Left lobe of liver (tissue), 2 donors: ENCODE measurements around the gene EEF1AKMT4. TPM values are rescaled to one million over a fixed set of nuclear protein-coding genes. Genes with fewer than 3 reads are reported as not detected.
"Not testable (repeated sequence)": the region's sequence is repeated elsewhere in the genome, so short reads cannot be mapped to it uniquely, and the experiment has no call there.

Experiments
- ATAC-seq: fragments of 200-7000 bp; cut with Tn5 transposase; one replicate; pipeline ENCODE4 v1.9.1; 2020; ENCODE audit warnings: mild to moderate bottlenecking, moderate library complexity
- DNase-seq: peaks from one replicate; pipeline ENCODE4 v3.0.0-alpha.2; 2020; ENCODE audit warnings: low spot score
- total RNA-seq: library from RNA; stranded (reverse); gene quantifications from one replicate; pipeline ENCODE4 v1.2.1, GENCODE V29; 2021
- donor health status: DM: no; HTN: no; CAD: no; lungs with moderate emphysema.
- donor health status: DM: no; HTN: yes; CAD: no.

The EEF1AKMT4 gene
- total RNA-seq, 1 donor from 2014 or later = 7.0 TPM

DNA sequence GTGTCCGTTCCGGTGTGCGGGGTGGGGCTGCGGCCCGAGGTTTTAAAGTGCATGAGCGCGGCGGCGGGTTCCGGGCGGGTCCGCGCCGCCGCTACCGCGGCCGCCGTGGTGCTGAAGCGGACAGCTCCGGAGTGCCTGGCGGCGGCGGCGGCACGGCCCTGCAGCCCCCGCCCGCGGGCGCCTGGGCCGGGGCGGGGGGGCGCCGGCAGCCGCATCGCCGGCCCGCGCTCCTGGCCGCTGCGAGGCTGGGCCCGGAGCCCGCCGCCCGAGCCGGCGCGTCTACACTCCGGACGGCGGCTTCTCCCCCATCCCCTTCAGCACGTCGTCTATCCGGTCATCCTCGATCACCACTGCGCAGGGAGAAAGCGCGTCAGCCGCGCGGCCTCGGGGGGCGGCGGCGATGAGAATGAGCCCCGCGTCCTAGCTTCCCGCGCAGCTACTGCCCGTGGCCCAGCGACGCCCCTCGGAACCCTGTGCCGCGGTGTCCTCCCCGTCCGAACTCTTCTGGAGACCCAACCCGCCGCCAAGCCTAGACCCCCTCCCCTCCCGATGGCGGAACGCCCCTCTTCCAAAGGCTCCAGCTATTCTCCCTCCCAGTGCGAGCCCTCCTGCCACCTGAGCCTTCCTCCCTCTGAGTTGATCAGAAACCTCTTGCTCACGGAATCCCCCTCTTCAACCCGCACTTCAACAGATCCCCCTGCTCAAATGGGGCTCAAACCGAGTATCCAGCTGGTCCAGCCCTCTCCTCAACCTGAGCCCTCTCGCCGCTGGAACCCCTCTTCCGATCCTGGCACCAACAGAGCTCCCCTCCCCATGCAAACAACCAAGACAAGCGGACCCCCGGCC, 10.6 kb downstream of the EEF1AKMT4 start:
- ATAC-seq = peak; percentile 54
- DNase-seq = no peak

DNA sequence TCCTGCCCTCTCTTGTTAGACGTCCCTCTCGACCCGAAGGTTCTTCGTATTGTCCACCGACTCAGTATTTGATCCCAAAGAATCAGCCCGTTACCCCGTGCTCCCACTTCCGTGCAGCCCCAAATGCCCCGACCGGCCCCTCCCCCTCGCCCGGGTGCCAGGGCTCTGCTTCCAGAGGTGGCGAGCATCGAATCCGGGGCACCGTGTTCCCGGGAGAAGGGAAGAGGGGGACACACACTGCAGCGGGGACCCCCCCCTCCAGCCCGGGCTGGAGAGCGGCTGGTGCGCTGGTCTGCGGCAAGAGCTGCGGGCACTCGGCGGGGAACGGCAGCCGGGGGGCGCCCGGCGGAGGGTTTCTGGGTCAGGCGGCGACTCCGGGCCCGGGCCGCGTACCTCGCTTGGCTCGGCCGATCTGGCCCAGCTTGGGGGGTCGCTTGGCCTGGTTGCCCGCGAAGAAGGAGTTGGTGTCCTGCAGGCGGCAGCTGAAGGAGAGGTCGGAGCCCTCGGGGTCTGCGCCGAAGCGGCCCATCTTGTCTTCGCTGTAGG, 11.3 kb downstream of the EEF1AKMT4 start:
- DNase-seq = no peak
- no peak for ATAC-seq

DNA sequence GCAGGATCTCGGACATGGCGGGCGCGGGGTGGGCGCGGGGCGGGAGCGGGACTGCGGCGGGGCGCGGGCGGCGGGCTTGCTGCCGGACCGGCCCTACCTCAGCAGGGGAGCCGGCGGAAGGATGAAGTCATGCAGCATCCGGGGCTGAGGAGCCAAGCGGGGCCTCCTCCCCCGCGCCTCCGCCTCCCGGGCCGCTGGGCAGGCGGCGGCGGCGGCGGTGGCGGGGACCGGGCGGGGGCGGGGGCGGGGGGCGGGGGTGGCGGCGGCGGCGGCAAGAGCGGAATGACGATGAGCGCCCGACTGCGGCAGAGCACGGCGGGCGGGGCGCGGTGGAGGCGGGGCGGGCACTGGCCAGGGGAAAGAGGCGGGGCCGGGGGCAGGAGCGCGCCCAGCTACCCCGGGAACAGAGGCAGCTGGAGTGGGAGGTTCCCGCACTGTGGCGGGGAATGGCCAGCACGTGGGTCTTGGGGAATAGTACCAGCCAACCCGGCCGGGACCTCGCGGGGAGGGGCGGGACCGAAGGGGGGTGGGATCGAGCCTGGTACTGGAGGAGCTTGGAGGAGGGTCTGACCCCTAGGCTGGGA, 11.9 kb downstream of the EEF1AKMT4 start, which contains the start of gene CAMK2N2:
Gene CAMK2N2 (minus strand): TSS at position 284 of the 584 bp plus-strand sequence. CDS start 268 bp downstream, at position 16.
- peak; percentile 88 for DNase-seq
- peak; percentile 87 for ATAC-seq

DNA sequence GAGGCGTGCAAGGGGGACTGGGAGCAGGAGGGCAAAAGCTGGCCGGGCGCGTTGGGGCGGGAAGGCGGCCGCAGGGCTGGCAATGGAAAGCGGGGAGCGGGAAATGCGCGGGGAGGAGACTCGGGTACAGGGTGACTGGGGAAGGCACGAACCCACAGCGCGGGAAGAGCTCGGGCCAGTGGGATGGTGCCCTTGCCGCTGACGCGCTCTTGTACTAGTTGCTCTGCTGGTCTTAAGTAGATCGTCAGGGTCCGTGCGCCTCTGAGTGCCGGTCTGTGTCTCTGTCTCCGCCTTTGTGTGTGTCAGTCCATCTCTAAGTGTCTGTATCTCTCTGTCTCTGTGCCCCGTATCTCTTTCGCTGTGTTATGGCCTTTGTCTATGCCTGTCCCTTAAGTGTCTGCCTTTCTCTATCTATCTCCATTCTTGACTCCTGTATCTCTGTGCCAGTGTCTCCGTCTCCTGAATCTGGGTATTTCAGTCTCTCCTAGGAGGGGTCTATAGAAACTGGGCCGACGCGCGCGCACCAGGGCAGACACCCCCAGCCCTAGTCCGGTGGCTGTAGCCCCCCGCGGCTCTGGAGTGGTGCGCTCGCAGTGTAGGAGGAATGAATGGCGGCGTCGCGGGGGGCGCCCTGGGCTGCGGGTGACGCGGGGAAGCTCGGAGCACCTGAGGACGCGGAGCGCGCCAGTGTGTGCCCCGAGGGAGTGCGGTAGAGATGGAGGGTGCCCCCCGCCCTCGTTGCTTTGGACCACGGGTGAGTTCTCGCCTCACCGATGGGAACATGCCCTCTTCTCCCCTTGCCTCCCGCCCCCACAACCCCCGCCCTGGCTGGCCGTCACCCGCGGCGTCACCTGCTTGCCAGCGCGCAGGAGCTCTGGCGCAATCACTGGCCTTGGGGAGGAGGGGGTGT, 12.6 kb downstream of the EEF1AKMT4 start:
- peak; percentile 51 for ATAC-seq
- peak; percentile 73 for DNase-seq

DNA sequence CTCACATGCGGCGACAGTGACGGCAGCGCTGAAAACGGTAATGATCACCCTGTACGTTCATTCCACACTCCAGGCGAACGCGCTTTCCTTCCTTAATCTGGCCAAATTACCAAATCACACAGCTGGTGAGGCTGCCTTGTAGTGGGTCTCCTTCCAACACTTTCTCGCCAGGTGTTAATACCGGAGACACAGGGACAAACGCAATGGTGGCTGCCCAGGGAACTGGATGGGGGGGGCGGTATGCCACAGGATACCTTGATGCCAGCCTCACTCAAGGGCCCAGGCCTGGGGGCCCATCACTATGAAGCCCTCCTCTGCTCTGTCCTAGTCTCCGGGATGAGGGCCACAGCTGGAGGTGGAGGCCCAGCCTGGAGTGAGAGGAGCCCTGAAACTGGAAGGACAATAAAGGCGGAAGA, 13.3 kb downstream of the EEF1AKMT4 start:
- ATAC-seq = no peak
- DNase-seq = no peak

DNA sequence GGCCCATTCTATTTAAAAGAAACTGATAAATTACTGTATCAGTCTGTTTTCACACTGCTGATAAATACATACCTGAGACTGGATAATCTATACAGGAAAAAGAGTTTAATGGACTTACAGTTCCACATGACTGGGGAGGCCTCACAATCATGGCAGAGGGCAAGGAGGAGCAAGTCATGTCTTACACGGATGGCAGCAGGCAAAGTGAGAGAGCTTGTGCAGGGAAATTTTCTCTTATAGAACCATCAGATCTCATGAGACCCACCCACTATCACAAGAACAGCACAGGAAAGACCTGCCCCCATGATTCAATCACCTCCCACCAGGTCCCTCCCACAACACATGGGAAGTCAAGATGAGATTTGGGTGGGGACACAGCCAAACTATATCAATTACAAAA, 17.8 kb downstream of the EEF1AKMT4 start:
- ATAC-seq, DNase-seq: not testable (repeated sequence)

DNA sequence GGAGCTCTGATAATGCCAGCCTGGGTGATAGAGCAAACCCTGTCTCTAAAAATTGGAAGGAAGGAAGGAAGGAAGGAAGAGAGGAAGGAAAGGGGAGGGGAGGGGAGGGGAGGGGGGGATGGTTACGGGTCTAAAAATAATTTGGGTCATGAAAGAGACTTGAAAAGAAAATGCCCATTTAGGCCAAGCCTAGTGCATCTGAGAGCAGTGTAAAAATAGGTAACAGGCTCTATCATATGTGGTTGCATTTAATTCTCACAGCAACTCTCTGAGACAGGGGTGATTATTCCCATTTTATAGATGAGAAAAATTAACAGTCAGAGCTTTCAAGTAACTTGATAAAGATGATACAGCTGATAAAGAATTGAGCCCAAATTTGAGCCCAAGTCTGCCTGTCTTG, 22.8 kb downstream of the EEF1AKMT4 start:
- ATAC-seq = no peak
- no peak for DNase-seq

DNA sequence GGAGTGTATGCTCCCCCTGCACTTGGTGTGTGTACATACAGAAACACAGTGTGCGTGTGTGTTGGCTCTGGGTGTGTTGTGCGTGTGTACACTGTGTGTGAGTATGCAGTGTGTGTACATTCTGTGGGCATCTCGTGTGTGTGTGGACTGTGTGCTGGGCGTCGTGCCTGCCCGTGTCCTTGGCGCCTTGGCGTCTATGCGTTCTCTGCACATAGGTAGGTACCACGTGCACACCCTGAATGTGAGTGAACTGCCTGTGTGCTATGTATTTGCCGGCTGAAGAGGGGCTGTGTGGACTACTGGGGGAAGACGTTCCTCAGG, 25.9 kb downstream of the EEF1AKMT4 start:
- ATAC-seq = no peak
- no peak for DNase-seq

DNA sequence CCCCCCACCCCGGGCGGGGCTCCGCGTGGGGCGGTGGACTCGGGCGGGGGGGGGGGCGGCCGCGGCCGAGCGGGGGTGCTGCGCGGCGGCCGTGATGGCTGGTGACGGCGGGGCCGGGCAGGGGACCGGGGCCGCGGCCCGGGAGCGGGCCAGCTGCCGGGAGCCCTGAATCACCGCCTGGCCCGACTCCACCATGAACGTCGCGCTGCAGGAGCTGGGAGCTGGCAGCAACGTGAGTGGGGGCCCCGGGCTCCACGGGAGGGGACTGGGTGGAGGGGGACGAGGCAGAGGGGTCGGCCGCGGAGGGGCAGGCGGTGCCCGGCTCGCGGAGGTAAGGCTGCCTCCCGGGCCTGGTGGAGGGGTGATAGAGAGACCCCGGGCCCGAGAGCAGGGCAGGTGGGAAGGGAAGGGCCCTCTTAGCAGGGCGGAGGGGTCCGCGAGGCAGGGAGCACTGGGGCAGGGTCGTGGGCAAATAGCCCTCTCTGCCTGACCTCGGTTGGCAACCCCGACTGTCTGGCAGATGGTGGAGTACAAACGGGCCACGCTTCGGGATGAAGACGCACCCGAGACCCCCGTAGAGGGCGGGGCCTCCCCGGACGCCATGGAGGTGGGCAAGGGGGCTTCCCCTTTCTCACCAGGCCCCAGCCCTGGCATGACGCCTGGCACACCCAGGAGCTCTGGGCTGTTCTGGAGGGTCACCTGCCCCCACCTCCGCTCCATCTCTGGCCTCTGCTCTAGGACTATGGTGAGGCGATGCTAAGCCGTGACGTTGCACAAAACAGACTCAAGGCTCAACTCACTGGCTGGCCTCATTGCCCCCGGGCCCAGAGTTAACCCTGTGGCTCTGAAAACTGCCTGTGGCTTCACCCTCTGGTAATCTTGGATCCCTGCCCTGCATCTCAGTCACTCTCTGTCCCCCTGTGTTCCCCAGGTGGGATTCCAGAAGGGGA, 26.8 kb downstream of the EEF1AKMT4 start, which contains the start of gene ECE2:
Gene ECE2 (plus strand): TSS at position 62 of the 950 bp plus-strand sequence. CDS start 132 bp downstream, at position 194.
- no peak for ATAC-seq
- DNase-seq = no peak

DNA sequence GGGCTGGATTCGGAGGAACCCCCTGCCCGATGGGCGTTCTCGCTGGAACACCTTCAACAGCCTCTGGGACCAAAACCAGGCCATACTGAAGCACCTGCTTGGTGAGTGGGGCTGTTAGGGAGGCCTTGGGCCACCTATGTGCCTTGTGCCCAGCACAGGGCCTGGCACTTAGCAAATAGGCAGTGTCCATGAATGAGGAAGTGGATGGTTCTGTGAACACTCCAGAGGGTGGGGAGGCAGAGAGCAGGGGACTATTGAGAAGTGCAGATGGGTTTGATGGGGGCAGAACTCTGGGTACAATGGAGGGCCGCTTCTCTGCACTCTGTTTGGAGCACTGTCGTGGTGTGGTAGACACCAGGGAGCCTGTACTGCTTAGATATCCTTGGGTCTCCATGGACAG, 27.9 kb downstream of the EEF1AKMT4 start:
- no peak for ATAC-seq

DNA sequence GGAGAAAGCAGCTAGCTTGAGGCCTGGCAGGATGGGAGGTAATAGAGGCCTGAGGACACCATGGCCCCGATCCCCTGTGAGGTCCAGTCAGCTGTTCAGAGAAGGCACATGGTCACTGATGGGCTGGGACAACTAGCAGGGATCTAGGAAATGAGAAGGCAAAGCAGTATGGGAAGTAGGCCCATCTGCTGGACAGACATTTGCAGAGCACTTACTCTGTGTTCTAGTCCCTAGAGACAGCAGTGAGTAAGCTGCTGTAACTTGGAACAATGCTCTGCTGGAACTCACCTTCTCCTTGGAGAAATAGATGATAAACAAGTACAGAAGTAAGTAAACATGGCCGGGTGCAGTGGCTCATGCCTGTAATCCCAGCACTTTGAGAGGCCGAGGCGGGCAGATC, 33.5 kb downstream of the EEF1AKMT4 start:
- ATAC-seq = no peak
- DNase-seq = no peak

More for the DNA sequence above, 27.9 kb downstream of the EEF1AKMT4 start:
- no peak for DNase-seq

DNA sequence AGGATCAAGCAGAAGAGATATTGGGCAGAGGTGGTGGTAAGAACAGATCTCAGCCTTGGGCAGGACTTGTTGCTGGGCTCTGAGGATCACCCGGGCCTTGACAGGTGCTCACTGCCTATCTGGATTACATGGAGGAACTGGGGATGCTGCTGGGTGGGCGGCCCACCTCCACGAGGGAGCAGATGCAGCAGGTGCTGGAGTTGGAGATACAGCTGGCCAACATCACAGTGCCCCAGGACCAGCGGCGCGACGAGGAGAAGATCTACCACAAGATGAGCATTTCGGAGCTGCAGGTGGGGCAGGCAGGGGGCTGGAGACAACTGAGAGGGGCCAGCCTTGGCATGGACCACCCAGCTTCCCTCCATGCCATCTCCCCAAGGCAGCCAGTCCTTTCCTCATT, 34.2 kb downstream of the EEF1AKMT4 start:
- no peak for DNase-seq
- ATAC-seq = no peak

DNA sequence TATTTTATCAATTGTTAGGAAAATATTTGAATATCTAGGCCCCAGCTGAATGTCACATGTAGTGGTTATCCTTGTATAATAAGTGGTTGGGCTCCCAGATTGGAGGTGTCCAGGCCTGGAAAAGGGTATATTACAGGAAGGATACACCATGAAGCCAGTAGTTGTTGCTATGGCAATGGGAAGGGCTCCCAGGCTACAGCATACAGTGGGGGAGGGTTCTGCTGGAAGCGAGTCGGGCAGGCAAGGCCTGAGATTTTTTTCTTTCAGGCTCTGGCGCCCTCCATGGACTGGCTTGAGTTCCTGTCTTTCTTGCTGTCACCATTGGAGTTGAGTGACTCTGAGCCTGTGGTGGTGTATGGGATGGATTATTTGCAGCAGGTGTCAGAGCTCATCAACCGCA, 35.2 kb downstream of the EEF1AKMT4 start:
- DNase-seq (peak; percentile 59), ATAC-seq (peak; percentile 88)

DNA sequence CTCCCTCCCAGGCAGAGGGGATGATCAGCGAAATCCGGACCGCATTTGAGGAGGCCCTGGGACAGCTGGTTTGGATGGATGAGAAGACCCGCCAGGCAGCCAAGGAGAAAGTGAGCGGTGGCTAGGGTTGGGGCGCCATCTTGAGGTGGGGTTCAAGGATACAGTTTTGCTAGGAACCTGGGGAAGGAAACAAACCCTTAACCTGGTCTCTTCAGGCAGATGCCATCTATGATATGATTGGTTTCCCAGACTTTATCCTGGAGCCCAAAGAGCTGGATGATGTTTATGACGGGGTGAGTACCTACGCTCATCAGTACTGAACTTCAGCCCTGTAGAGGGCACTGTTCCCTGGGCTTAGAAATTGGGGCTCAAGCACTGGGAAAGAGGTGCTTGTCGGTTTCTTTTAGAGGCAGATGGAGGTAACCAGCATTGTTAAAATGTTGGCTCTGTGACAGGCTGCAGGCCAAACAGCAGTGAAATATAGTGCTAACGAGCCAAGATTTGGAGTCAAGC, 40.0 kb downstream of the EEF1AKMT4 start:
- DNase-seq (peak; percentile 61), ATAC-seq (peak; percentile 86)

DNA sequence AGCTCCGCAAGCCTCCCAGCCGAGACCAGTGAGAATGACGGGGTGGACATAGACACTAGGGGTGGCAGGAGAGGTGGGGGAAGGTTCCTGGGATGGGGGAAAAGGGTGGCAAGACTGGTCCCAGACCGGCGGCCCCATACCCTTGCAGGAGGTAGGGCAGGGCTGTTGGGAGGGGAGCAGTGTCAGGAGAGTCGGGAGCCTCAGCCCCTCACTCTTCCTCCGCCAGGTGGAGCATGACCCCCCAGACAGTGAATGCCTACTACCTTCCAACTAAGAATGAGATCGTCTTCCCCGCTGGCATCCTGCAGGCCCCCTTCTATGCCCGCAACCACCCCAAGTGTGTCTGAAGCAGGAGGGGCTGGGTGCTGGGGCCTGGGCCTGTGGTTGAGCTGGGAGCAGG, 40.9 kb downstream of the EEF1AKMT4 start:
- ATAC-seq (no peak), DNase-seq (no peak)

DNA sequence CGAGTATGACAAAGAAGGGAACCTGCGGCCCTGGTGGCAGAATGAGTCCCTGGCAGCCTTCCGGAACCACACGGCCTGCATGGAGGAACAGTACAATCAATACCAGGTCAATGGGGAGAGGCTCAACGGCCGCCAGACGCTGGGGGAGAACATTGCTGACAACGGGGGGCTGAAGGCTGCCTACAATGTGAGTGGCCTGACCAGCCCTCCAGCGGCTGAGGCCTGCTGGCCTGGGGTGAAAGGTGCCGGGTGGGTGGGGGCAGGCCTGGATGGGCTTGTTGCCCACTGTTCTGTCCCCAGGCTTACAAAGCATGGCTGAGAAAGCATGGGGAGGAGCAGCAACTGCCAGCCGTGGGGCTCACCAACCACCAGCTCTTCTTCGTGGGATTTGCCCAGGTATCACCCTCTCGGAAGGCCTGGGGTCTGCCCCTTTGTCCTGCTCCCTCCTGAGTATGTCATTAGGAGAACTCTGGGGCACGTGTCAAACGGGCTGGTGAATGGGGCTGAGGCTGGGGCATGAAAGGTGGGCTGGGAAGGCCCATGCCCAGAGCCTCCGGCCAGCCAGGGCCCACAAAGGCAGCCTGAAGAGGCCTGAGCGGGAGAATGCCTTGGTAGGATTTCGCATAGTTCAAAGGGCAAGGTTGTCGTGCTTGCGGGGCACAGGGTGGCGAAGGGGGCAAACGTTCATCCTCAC, 41.7 kb downstream of the EEF1AKMT4 start:
- DNase-seq (no peak), ATAC-seq (no peak)

DNA sequence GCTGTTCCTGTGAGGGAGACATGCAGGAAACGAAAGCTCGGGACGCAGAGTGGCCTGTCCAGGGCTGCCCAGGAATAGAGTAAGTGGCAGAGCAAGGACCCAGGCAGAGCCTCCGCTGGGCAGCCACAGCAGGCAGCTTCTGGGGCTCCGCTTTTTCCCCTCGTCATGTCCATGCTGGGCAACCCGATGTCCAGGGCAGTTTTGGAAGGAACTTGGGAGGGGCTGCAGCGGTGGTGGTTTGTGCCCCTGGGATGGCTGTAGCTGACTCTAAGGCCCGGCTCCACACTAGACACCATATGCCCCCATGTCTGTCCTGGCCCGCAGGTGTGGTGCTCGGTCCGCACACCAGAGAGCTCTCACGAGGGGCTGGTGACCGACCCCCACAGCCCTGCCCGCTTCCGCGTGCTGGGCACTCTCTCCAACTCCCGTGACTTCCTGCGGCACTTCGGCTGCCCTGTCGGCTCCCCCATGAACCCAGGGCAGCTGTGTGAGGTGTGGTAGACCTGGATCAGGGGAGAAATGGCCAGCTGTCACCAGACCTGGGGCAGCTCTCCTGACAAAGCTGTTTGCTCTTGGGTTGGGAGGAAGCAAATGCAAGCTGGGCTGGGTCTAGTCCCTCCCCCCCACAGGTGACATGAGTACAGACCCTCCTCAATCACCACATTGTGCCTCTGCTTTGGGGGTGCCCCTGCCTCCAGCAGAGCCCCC, 42.4 kb downstream of the EEF1AKMT4 start:
- DNase-seq (no peak), ATAC-seq (no peak)

DNA sequence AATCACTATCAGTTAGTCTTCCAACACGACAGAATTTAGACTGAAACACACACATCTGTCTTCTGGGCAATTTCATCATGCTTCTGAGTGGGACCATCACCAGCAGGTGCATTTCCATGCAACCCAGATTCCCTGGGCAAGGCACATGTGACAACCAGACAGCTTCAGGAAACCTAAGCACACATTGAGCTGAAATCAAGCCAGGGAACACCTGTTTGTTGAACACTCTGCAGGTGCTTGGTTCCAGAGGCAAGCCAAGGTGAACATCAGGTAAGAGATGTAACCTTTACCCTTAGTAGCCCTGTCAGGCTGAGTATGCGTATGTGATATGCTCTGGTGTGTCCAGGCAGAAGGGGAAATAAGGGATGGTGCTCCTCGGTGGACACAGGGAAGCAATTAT, 46.3 kb downstream of the EEF1AKMT4 start:
- DNase-seq = no peak
- no peak for ATAC-seq
